Aorta (tissue), 5 donors: ENCODE measurements around the gene EDN1. TPM values are rescaled to one million over a fixed set of nuclear protein-coding genes. Genes with fewer than 3 reads are reported as not detected.

Experiments
- ATAC-seq: fragments of 200-7000 bp; cut with Tn5 transposase; one replicate; pipeline ENCODE4 v1.9.1; 2022; ENCODE audit warnings: moderate library complexity; ENCODE audit not compliant: low FRiP score
- DNase-seq, 2 donors: peaks; one replicate each; pipeline ENCODE4 v3.0.0-alpha.2; 2020
- H3K27ac ChIP-seq, 2 donors: one replicate each; pipeline ENCODE4 v1.5.1; 2013; ENCODE audit warnings: low read length in 2 of 2, mild to moderate bottlenecking in 2 of 2, moderate library complexity in 2 of 2, control low read depth in 1 of 2, inconsistent platforms in 1 of 2, low read depth in 1 of 2
- H3K27me3 ChIP-seq, 2 donors: one replicate each; pipeline ENCODE4 v1.6.1; 2013; ENCODE audit warnings: control low read depth in 1 of 2, low read length in 1 of 2, mild to moderate bottlenecking in 1 of 2, moderate library complexity in 1 of 2; ENCODE audit not compliant: insufficient read depth in 2 of 2, control insufficient read depth in 1 of 2
- H3K36me3 ChIP-seq, 2 donors: one replicate each; pipeline ENCODE4 v1.6.1; 2013; ENCODE audit warnings: control low read depth in 1 of 2, low read length in 1 of 2, mild to moderate bottlenecking in 1 of 2; ENCODE audit not compliant: insufficient read depth in 2 of 2, control insufficient read depth in 1 of 2
- H3K4me1 ChIP-seq, 2 donors: one replicate each; pipeline ENCODE4 v1.6.1; 2013; ENCODE audit warnings: low read length in 2 of 2, control low read depth in 1 of 2, mild to moderate bottlenecking in 1 of 2, moderate library complexity in 1 of 2; ENCODE audit not compliant: insufficient read depth in 2 of 2, control insufficient read depth in 1 of 2
- H3K4me3 ChIP-seq, 2 donors: one replicate each; pipeline ENCODE4 v1.5.1; 2013; ENCODE audit warnings: low read length in 2 of 2, control low read depth in 1 of 2, mild to moderate bottlenecking in 1 of 2
- H3K9me3 ChIP-seq: one replicate; pipeline ENCODE4 v1.6.1; 2013; ENCODE audit warnings: mild to moderate bottlenecking, low read length; ENCODE audit not compliant: control insufficient read depth
- WGBS, 2 donors: extraction: QIAGEN DNeasy Blood & Tissue Kit; methylation state at CpG; one replicate each; pipeline ENCODE4 v1.1.7; 2013; 5-methylcytosine and 5-hydroxymethylcytosine counted together
- intact Hi-C, 2 donors: fragments of 100-400 bp; cut with DNase I; formaldehyde crosslinking; loops; one replicate each; pipeline versions ENCODE4 v1.14.2 to v1.15.0; 2022
- long read RNA-seq, 2 donors: library from polyadenylated mRNA; unstranded; transcript quantifications; one replicate each; pipeline ENCODE4 v2.0.0, GENCODE V29; 2020 to 2021
- polyA plus RNA-seq, 2 donors: library from polyadenylated mRNA; stranded (reverse); fragments of 200-250 nt; gene quantifications; one replicate each; pipeline ENCODE4 v1.2.3, GENCODE V29; 2013
- total RNA-seq, 2 donors: library from RNA; stranded (reverse); fragmentation: NEBNext Ultra II Directional; extraction: Animal tissue kit (Norgen Biotek cat#: 25700); gene quantifications; one replicate each; pipeline ENCODE4 v1.2.1, GENCODE V29; 2021
- donor health status: healthy with polysubstance abuse.
- donor health status: Bipolar disorder and iron deficiency.
- donor health status: DM: no; HTN: no; CAD: no.
- donor health status: DM: no; HTN: no; CAD: no.
- donor health status: DM: yes; HTN: yes; CAD: no.

EDN1 gene
- total RNA-seq (1 to 10 TPM; 3.4 to 10.0 TPM), polyA plus RNA-seq (10 to 100 TPM in 1 of 2 donors, 1 to 10 TPM in 1; 3.3 to 10.7 TPM)
- long read RNA-seq, donor 1, transcript EDN1-201 (5 exons, 2,033 nt), result major isoform, 7 of 10 reads
- long read RNA-seq, donor 1, partial matches to known transcripts, result 2 of 10 reads
- long read RNA-seq, donor 1, other reads (novel, unspliced or antisense), result 1 of 10 reads
- long read RNA-seq, donor 2, partial matches to known transcripts, result 0 of 4 reads
- long read RNA-seq, donor 2, other reads (novel, unspliced or antisense), result 2 of 4 reads

GRCh38 chr6:12289933-12290820, at the start of gene EDN1:
Gene EDN1 (plus strand): TSS chr6:12290361. CDS start chr6:12290630, 269 bp downstream.
- intact Hi-C loops, result loop anchor here (2.0 to 10.0 kb wide), 7 partner anchors 55 to 605 kb away; no protein-coding TSS in a partner anchor
- WGBS, 2 donors, result 1% methylated on average over 38 of the region's 38 CpGs

GRCh38 chr6:12241493-12242175, 48.5 kb upstream of the EDN1 start:
- no peak overlapping the region for H3K27ac ChIP-seq
- H3K4me1 ChIP-seq, result no peaks in the 10 kb centered on the region
- no peak overlapping the region for H3K4me3 ChIP-seq
- DNase-seq (no peak), ATAC-seq (peak; percentile 36)
- WGBS, 2 donors, result 83 to 90% methylated on average over 3 of the region's 3 CpGs
- H3K9me3 ChIP-seq, result no peaks in the 10 kb centered on the region
- H3K27me3 ChIP-seq, result peaks cover 0 to 2% of the 10 kb centered on the region in 2 donors
- no peaks in the 10 kb centered on the region for H3K36me3 ChIP-seq
- intact Hi-C loops, result no loop called here

More at GRCh38 chr6:12289933-12290820, at the start of gene EDN1:
- Histone ChIP-seq H3K27me3 (no peaks in the 10 kb centered on the region), H3K36me3 (no peaks in the 10 kb centered on the region), H3K4me1 (no peaks in the 10 kb centered on the region), H3K27ac (peak within 1 kb of the TSS in 1 of 2 donors; percentile 88), H3K4me3 (peak within 1 kb of the TSS; percentile 76 to 93), H3K9me3 (no peaks in the 10 kb centered on the region)
- DNase-seq (peak; percentile 86 to 92), ATAC-seq (peak; percentile 92)

GRCh38 chr6:12243169-12243568, 47.0 kb upstream of the EDN1 start:
- DNase-seq (no peak), ATAC-seq (no peak)
- Histone ChIP-seq H3K9me3 (no peaks in the 10 kb centered on the region), H3K27me3 (peaks cover 0 to 2% of the 10 kb centered on the region in 2 donors), H3K27ac (no peak overlapping the region), H3K4me1 (no peaks in the 10 kb centered on the region), H3K4me3 (no peak overlapping the region), H3K36me3 (no peaks in the 10 kb centered on the region)
- WGBS, 2 donors, result 94 to 96% methylated on average over 2 of the region's 2 CpGs
- intact Hi-C loops, result no loop called here

GRCh38 chr6:12245360-12245759, 44.8 kb upstream of the EDN1 start:
- DNase-seq (no peak), ATAC-seq (no peak)
- 80 to 88% methylated on average over 1 of the region's 1 CpG for WGBS, 2 donors
- Histone ChIP-seq H3K4me1 (no peaks in the 10 kb centered on the region), H3K9me3 (no peaks in the 10 kb centered on the region), H3K4me3 (no peak overlapping the region), H3K27me3 (peaks cover 0 to 2% of the 10 kb centered on the region in 2 donors), H3K27ac (no peak overlapping the region), H3K36me3 (no peaks in the 10 kb centered on the region)
- intact Hi-C loops, result no loop called here

GRCh38 chr6:12245763-12246718, 44.1 kb upstream of the EDN1 start:
- H3K4me1 ChIP-seq, result no peaks in the 10 kb centered on the region
- ATAC-seq, result no peak
- 71 to 79% methylated on average over 6 of the region's 6 CpGs for WGBS, 2 donors
- H3K27ac ChIP-seq, result no peak overlapping the region
- peaks cover 0 to 2% of the 10 kb centered on the region in 2 donors for H3K27me3 ChIP-seq
- H3K4me3 ChIP-seq, result no peak overlapping the region
- DNase-seq, result no peak
- intact Hi-C loops, result no loop called here
- H3K36me3 ChIP-seq, result no peaks in the 10 kb centered on the region
- H3K9me3 ChIP-seq, result no peaks in the 10 kb centered on the region

GRCh38 chr6:12246900-12247299, 43.3 kb upstream of the EDN1 start:
- no peaks in the 10 kb centered on the region for H3K36me3 ChIP-seq
- ATAC-seq (no peak), DNase-seq (no peak)
- peaks cover 0 to 2% of the 10 kb centered on the region in 2 donors for H3K27me3 ChIP-seq
- 96 to 99% methylated on average over 2 of the region's 2 CpGs for WGBS, 2 donors
- no peaks in the 10 kb centered on the region for H3K9me3 ChIP-seq
- no peak overlapping the region for H3K4me3 ChIP-seq
- H3K27ac ChIP-seq, result no peak overlapping the region
- H3K4me1 ChIP-seq, result no peaks in the 10 kb centered on the region
- intact Hi-C loops, result no loop called here

- Histone ChIP-seq H3K27ac (no peak overlapping the region), H3K9me3 (no peaks in the 10 kb centered on the region), H3K36me3 (no peaks in the 10 kb centered on the region), H3K4me1 (no peaks in the 10 kb centered on the region), H3K4me3 (no peak overlapping the region), H3K27me3 (no peaks in the 10 kb centered on the region)
- no peak for ATAC-seq
- intact Hi-C loops, result no loop called here
- 88 to 91% methylated on average over 4 of the region's 4 CpGs for WGBS, 2 donors
- no peak for DNase-seq
These were observed 40.4 kb upstream of the EDN1 start for GRCh38 chr6:12249541-12250382.
